Stomach (tissue), 4 donors: ENCODE measurements around the gene UBAC1.

Experiments used
- POLR2AphosphoS5 ChIP-seq, 3 donors: sonication (generic); formaldehyde crosslinking; IDR thresholded peaks; one replicate each; pipeline ENCODE4 v1.6.1; 2016; ENCODE audit warnings: antibody characterized with exemption in 3 of 3
- TF ChIP-seq, protein P1 (sequence below), 7 experiments: fragments of 450-650 bp in 4 of 7; fragments of 200-600 bp in 3 of 7; sonication (generic) in 3 of 7; IDR thresholded peaks; one replicate each; pipeline ENCODE4 v1.5.1; 2016 to 2019; ENCODE audit warnings: antibody characterized with exemption in 7 of 7, control low read depth in 2 of 7, mild to moderate bottlenecking in 1 of 7

DNA sequence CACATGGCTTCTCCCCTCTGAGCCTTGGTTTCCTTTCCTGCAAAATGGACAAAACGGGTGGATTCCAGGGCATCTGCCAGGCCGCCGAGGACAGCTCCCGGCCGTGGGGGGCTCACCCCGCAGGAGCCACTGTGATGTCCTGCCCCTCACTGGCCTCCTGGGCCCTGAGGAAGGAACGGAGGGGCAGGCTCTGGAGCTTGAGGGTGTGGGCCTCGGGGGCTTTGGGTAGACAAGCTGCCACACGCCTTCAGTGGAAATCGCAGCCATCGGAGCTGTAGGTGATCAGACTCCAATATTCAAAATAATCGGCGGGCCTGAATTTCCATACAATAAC is 32.2 kb upstream of the UBAC1 start:
- no peak for TF ChIP-seq POLR2AphosphoS5 (IDR thresholded peaks at IDR 0.05)
- TF ChIP-seq, protein P1, sequence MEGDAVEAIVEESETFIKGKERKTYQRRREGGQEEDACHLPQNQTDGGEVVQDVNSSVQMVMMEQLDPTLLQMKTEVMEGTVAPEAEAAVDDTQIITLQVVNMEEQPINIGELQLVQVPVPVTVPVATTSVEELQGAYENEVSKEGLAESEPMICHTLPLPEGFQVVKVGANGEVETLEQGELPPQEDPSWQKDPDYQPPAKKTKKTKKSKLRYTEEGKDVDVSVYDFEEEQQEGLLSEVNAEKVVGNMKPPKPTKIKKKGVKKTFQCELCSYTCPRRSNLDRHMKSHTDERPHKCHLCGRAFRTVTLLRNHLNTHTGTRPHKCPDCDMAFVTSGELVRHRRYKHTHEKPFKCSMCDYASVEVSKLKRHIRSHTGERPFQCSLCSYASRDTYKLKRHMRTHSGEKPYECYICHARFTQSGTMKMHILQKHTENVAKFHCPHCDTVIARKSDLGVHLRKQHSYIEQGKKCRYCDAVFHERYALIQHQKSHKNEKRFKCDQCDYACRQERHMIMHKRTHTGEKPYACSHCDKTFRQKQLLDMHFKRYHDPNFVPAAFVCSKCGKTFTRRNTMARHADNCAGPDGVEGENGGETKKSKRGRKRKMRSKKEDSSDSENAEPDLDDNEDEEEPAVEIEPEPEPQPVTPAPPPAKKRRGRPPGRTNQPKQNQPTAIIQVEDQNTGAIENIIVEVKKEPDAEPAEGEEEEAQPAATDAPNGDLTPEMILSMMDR (IDR thresholded peaks at IDR 0.05), result no peak
